ENCODE measurements around the gene TMEM79.

GRCh38 chr1:156258859-156259258, 25.3 kb upstream of the TMEM79 start:
- TF ChIP-seq POLR2A (IDR thresholded peaks at IDR 0.05; ENCODE audit: low read length) (no peak), GATA1 (IDR thresholded peaks at IDR 0.05; ENCODE audit: low read depth, low read length) (no peak)

All from erythroblast (primary cell).